RWPE2 (cell line): ENCODE results near the gene TENM4.

ENCODE experiments used
- ATAC-seq: fragments of 200-7000 bp; cut with Tn5 transposase; 3 replicates; pipeline ENCODE4 v1.9.1; 2021; ENCODE audit warnings: low read depth
- DNase-seq: peaks from one replicate; pipeline ENCODE4 v3.0.0-alpha.2; 2020; ENCODE audit warnings: low spot score
- H3K27ac ChIP-seq: fragments of 450-650 bp; 2 replicates; pipeline ENCODE4 v1.5.1; 2017; ENCODE audit warnings: mild to moderate bottlenecking; ENCODE audit not compliant: poor library complexity, severe bottlenecking
- H3K27me3 ChIP-seq: fragments of 250-450 bp; sonication (Bioruptor Pico); 2 replicates; pipeline ENCODE4 v1.5.1; 2021; ENCODE audit warnings: mild to moderate bottlenecking, moderate library complexity; ENCODE audit not compliant: insufficient read depth, poor library complexity, severe bottlenecking
- H3K36me3 ChIP-seq: fragments of 250-450 bp; sonication (Bioruptor Pico); 2 replicates; pipeline ENCODE4 v1.5.1; 2020; ENCODE audit warnings: low read depth, mild to moderate bottlenecking, moderate library complexity
- H3K4me1 ChIP-seq: fragments of 250-450 bp; sonication (Bioruptor Pico); 2 replicates; pipeline ENCODE4 v1.5.1; 2021; ENCODE audit warnings: mild to moderate bottlenecking, moderate library complexity; ENCODE audit not compliant: insufficient read depth, poor library complexity, severe bottlenecking
- H3K4me3 ChIP-seq: fragments of 250-450 bp; sonication (Bioruptor Pico); 2 replicates; pipeline ENCODE4 v1.5.1; 2021; ENCODE audit warnings: mild to moderate bottlenecking, moderate library complexity; ENCODE audit not compliant: severe bottlenecking
- H3K9me3 ChIP-seq: fragments of 250-450 bp; sonication (Bioruptor Pico); 2 replicates; pipeline ENCODE4 v1.5.1; 2021; ENCODE audit warnings: mild to moderate bottlenecking, moderate library complexity; ENCODE audit not compliant: severe bottlenecking
- TF ChIP-seq, protein P1 (sequence below): fragments of 450-650 bp; IDR thresholded peaks from one replicate; pipeline ENCODE4 v1.5.1; 2017; ENCODE audit warnings: mild to moderate bottlenecking, moderate library complexity; ENCODE audit not compliant: poor library complexity, severe bottlenecking

TENM4 gene

DNA sequence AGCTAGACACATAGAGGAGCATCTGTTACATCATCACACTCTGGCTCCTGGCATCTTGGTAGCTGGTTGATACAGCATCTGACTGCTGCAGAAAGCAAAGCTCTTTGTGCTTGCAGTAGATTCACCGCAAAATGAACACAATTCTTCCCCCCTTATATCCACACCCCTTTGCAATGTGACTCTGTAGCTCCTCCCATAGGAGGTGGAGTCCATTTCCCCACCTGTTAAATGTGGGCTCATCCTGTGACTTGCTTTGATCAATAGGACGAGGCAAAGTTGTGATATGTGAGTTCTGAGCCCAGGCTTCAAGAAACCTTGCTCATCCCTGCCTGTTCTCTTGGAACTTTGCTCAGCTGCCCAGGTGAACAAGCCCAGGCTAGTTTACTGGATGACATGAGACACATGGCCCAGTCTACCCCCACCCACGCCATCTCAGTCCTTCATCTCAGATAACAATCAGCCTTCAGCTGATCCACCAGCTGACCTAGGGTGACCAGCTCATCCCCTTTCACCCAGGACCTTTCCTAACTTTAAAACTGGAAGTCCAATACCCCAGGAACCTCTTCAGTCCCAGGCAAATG is 272.2 kb downstream of the TENM4 start:
- DNase-seq, result no peak
- Histone ChIP-seq H3K27ac (no peak overlapping the region), H3K4me3 (no peak overlapping the region), H3K27me3 (no peaks in the 10 kb centered on the region), H3K36me3 (no peaks in the 10 kb centered on the region), H3K9me3 (no peaks in the 10 kb centered on the region), H3K4me1 (peaks cover 13% of the 10 kb centered on the region)
- ATAC-seq, result peak; percentile 87
- TF ChIP-seq, protein P1, sequence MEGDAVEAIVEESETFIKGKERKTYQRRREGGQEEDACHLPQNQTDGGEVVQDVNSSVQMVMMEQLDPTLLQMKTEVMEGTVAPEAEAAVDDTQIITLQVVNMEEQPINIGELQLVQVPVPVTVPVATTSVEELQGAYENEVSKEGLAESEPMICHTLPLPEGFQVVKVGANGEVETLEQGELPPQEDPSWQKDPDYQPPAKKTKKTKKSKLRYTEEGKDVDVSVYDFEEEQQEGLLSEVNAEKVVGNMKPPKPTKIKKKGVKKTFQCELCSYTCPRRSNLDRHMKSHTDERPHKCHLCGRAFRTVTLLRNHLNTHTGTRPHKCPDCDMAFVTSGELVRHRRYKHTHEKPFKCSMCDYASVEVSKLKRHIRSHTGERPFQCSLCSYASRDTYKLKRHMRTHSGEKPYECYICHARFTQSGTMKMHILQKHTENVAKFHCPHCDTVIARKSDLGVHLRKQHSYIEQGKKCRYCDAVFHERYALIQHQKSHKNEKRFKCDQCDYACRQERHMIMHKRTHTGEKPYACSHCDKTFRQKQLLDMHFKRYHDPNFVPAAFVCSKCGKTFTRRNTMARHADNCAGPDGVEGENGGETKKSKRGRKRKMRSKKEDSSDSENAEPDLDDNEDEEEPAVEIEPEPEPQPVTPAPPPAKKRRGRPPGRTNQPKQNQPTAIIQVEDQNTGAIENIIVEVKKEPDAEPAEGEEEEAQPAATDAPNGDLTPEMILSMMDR, result no peak

DNA sequence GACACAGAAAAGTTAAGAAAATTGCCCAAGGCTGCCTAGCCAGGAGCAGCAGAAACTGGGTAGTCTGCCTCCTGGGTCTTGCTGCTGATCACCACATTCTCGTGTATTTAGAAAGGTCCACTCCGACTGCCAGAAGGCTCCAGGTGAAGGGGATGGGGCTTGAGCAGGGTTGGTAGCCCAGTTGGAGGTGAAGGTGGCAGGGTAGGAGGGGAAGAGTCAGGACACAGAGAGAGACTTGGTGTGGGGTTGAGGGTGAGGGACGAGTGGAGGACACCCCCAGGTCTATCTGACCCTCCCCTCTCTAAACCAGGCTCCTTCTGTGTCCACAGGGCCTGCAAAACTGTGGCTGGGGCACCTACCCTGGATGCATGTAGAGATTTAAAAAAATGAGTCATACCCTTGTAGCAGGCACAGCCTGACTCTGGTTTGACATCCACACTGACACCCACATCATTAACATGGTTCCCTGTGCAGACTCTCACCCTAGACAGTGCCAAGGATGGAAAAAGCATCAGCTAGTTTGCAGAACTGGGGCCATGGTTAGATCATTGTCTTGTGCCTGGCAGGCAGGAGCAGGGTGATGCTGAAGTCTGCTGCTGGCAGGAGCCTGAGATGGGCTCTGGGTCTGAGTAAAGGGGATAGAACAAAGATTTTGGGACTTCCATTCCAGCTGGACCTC is 273.2 kb downstream of the TENM4 start:
- no peak for DNase-seq
- H3K36me3 ChIP-seq, result no peaks in the 10 kb centered on the region
- TF ChIP-seq, protein P1, result no peak
- no peak overlapping the region for H3K4me3 ChIP-seq
- no peaks in the 10 kb centered on the region for H3K27me3 ChIP-seq
- H3K9me3 ChIP-seq, result no peaks in the 10 kb centered on the region
- 0 out of 3 replicates have a peak, but pooled peaks have one; percentile 13 for ATAC-seq
- H3K4me1 ChIP-seq, result peaks cover 13% of the 10 kb centered on the region
- H3K27ac ChIP-seq, result no peak overlapping the region

- H3K27me3 ChIP-seq, result no peaks in the 10 kb centered on the region
- TF ChIP-seq, protein P1, result no peak
- no peaks in the 10 kb centered on the region for H3K36me3 ChIP-seq
- DNase-seq (no peak), ATAC-seq (no peak)
- H3K4me1 ChIP-seq, result peaks cover 13% of the 10 kb centered on the region
- H3K27ac ChIP-seq, result no peak overlapping the region
- no peak overlapping the region for H3K4me3 ChIP-seq
- no peaks in the 10 kb centered on the region for H3K9me3 ChIP-seq
Measured at GRCh38 chr11:79165908-79166307, 274.9 kb downstream of the TENM4 start.

DNA sequence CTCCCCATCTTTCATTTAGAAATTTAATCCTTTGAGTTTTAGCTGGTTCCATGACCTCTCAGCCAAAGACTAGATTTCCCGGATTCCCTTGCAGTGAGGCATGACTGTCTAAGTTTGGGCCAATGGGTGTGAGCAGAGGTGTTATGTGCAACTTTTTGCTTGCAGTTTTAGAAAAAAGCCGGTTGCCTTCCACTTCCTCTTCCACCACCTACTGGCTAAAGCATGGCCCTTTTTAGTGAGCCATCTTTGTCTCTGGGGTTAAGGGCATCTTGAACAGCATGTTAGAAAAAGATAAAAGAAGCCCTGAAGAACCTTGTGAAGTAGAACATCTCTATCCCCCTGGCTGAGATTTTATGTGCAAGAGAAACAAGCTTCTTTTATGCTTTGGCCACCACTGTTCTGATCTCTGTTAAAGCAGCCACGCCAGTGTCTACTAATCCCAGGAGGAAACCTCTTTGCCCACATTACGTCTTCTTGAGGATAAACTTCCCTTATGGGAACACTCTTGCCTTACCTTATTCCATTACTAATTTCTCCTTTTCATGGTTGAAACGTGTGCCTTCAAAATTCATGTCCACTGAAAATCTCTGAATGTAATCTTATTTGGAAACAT is 279.9 kb downstream of the TENM4 start:
- H3K9me3 ChIP-seq, result no peaks in the 10 kb centered on the region
- DNase-seq, result no peak
- no peaks in the 10 kb centered on the region for H3K27me3 ChIP-seq
- H3K36me3 ChIP-seq, result no peaks in the 10 kb centered on the region
- H3K4me1 ChIP-seq, result peaks cover 21% of the 10 kb centered on the region
- H3K27ac ChIP-seq, result no peak overlapping the region
- TF ChIP-seq, protein P1, result peak; percentile 54
- 0 out of 3 replicates have a peak, but pooled peaks have one; percentile 23 for ATAC-seq
- no peak overlapping the region for H3K4me3 ChIP-seq
